Upper lobe of left lung (tissue), 4 donors: Measurements from ENCODE around the gene KCNIP4.

ENCODE experiments used
- POLR2A ChIP-seq, 4 donors: fragments of 450-650 bp; IDR thresholded peaks; one replicate each; pipeline ENCODE4 v1.5.1; 2016 to 2017; ENCODE audit warnings: antibody characterized with exemption in 4 of 4, mild to moderate bottlenecking in 2 of 4
- POLR2AphosphoS5 ChIP-seq, 2 donors: sonication (generic); formaldehyde crosslinking; IDR thresholded peaks; one replicate each; pipeline ENCODE4 v1.5.1; 2017; ENCODE audit warnings: antibody characterized with exemption in 2 of 2
- TF ChIP-seq, protein P1 (sequence below), 6 experiments: fragments of 450-650 bp in 4 of 6; fragments of 200-600 bp in 2 of 6; sonication (generic) in 2 of 6; IDR thresholded peaks; one replicate each; pipeline ENCODE4 v1.5.1; 2016 to 2019; ENCODE audit warnings: antibody characterized with exemption in 6 of 6

- TF ChIP-seq, protein P1, sequence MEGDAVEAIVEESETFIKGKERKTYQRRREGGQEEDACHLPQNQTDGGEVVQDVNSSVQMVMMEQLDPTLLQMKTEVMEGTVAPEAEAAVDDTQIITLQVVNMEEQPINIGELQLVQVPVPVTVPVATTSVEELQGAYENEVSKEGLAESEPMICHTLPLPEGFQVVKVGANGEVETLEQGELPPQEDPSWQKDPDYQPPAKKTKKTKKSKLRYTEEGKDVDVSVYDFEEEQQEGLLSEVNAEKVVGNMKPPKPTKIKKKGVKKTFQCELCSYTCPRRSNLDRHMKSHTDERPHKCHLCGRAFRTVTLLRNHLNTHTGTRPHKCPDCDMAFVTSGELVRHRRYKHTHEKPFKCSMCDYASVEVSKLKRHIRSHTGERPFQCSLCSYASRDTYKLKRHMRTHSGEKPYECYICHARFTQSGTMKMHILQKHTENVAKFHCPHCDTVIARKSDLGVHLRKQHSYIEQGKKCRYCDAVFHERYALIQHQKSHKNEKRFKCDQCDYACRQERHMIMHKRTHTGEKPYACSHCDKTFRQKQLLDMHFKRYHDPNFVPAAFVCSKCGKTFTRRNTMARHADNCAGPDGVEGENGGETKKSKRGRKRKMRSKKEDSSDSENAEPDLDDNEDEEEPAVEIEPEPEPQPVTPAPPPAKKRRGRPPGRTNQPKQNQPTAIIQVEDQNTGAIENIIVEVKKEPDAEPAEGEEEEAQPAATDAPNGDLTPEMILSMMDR (IDR thresholded peaks at IDR 0.05) = no peak
- TF ChIP-seq POLR2A (IDR thresholded peaks at IDR 0.05) (no peak), POLR2AphosphoS5 (IDR thresholded peaks at IDR 0.05) (no peak)
Observed at GRCh38 chr4:21888195-21888976, 60.2 kb downstream of the KCNIP4 start.
